Naive thymus-derived CD8-positive, alpha-beta T cell (primary cell): ENCODE results near the gene STK32C. TPM values are rescaled to one million over a fixed set of nuclear protein-coding genes. Genes with fewer than 3 reads are reported as not detected.

ENCODE experiments used
- ATAC-seq, 2 donors: fragments of 150-1000 bp; cut with Tn5 transposase in 1 of 2; sonication (Bioruptor Pico), chemical (Tn5 transposase) in 1 of 2; 1 replicate in 1 of 2; 2 replicates in 1 of 2; pipeline ENCODE4 v1.10.0; 2021; ENCODE audit warnings: mild to moderate bottlenecking in 2 of 2, moderate library complexity in 2 of 2
- POLR2A ChIA-PET: fragments of 350-600 bp; sonication (Branson Sonifier 250); formaldehyde crosslinking; loops from one replicate; lab custom pipeline; 2021; ENCODE audit warnings: antibody characterized with exemption; lab: Charles Lee
- DNase-seq, 10 donors: peaks; one replicate each; pipeline versions ENCODE4 v3.0.0 to v3.0.0-alpha.2; 2020 to 2022
- H3K27ac Mint-ChIP-seq, 10 donors: one replicate each; pipeline ENCODE4 v1.8.0; 2020 to 2022; ENCODE audit warnings: mild to moderate bottlenecking in 10 of 10, mixed read lengths in 10 of 10, moderate library complexity in 4 of 10, inconsistent platforms in 1 of 10
- H3K27me3 Mint-ChIP-seq, 5 donors: one replicate each; pipeline ENCODE4 v1.8.0; 2021 to 2022; ENCODE audit warnings: mixed read lengths in 5 of 5
- H3K36me3 Mint-ChIP-seq, 3 donors: one replicate each; pipeline ENCODE4 v1.8.0; 2020 to 2022; ENCODE audit warnings: mixed read lengths in 3 of 3, mild to moderate bottlenecking in 2 of 3, inconsistent platforms in 1 of 3
- H3K4me1 Mint-ChIP-seq, 4 donors: one replicate each; pipeline ENCODE4 v1.8.0; 2021 to 2022; ENCODE audit warnings: mixed read lengths in 4 of 4
- H3K4me3 Mint-ChIP-seq, 10 donors: one replicate each; pipeline ENCODE4 v1.8.0; 2020 to 2022; ENCODE audit warnings: mild to moderate bottlenecking in 10 of 10, mixed read lengths in 10 of 10, moderate library complexity in 6 of 10, inconsistent platforms in 1 of 10
- H3K9me3 Mint-ChIP-seq, 9 donors: one replicate each; pipeline ENCODE4 v1.8.0; 2020 to 2022; ENCODE audit warnings: mixed read lengths in 9 of 9, mild to moderate bottlenecking in 3 of 9, inconsistent platforms in 1 of 9, moderate library complexity in 1 of 9
- polyA plus RNA-seq, 3 donors: library from polyadenylated mRNA; unstranded; fragments of 300-500 nt; fragmentation: Illumina TruSeq; gene quantifications; one replicate each; pipeline ENCODE4 v1.2.3, GENCODE V29; 2021
- total RNA-seq, 8 experiments: library from RNA in 2 of 8; stranded (reverse) in 2 of 8; gene quantifications; one replicate each; pipeline ENCODE4 v1.2.3 and lab custom pipeline; 2021 to 2026

STK32C gene
- total and polyA plus RNA-seq, 5 experiments from 2014 or later = 5.5 to 11.2 (median 6.6) TPM

GRCh38 chr10:132193907-132194552, 113.7 kb downstream of the STK32C start:
- no peak overlapping the region for H3K27ac Mint-ChIP-seq
- H3K9me3 Mint-ChIP-seq = peaks cover 0 to 2% (median 0%) of the 10 kb centered on the region in 9 donors
- POLR2A ChIA-PET = no interaction called here
- DNase-seq (peak in 5 of 10 donors; percentile 22 to 54 (median 34)), ATAC-seq (peak; percentile 39 to 51)
- H3K27me3 Mint-ChIP-seq = peaks cover 5 to 37% (median 17%) of the 10 kb centered on the region in 5 donors
- peaks cover 0 to 3% (median 0%) of the 10 kb centered on the region in 3 donors for H3K36me3 Mint-ChIP-seq
- peaks cover 0 to 2% (median 0%) of the 10 kb centered on the region in 4 donors for H3K4me1 Mint-ChIP-seq
- H3K4me3 Mint-ChIP-seq = no peak overlapping the region

- no peak overlapping the region for H3K4me3 Mint-ChIP-seq
- POLR2A ChIA-PET = no interaction called here
- no peak for DNase-seq
Measured at GRCh38 chr10:132192991-132193665, 114.6 kb downstream of the STK32C start.

GRCh38 chr10:132192076-132192975, 115.4 kb downstream of the STK32C start:
- Mint-ChIP-seq H3K9me3 (peaks cover 0 to 2% (median 0%) of the 10 kb centered on the region in 9 donors), H3K4me3 (no peak overlapping the region), H3K4me1 (peaks cover 3 to 7% (median 5%) of the 10 kb centered on the region in 4 donors), H3K36me3 (peaks cover 0 to 3% (median 0%) of the 10 kb centered on the region in 3 donors), H3K27ac (peak overlapping the region in 1 of 10 donors; percentile 13), H3K27me3 (peaks cover 13 to 50% (median 32%) of the 10 kb centered on the region in 5 donors)
- DNase-seq (peak in 1 of 10 donors; percentile 38), ATAC-seq (no peak)
- POLR2A ChIA-PET = no interaction called here

More at GRCh38 chr10:132192991-132193665, 114.6 kb downstream of the STK32C start:
- Mint-ChIP-seq H3K9me3 (peaks cover 0 to 2% (median 0%) of the 10 kb centered on the region in 9 donors), H3K27ac (no peak overlapping the region), H3K4me1 (peaks cover 1 to 6% (median 2%) of the 10 kb centered on the region in 4 donors), H3K27me3 (peaks cover 12 to 46% (median 26%) of the 10 kb centered on the region in 5 donors), H3K36me3 (peaks cover 0 to 3% (median 0%) of the 10 kb centered on the region in 3 donors)
- no peak for ATAC-seq

GRCh38 chr10:132189810-132190422, 117.8 kb downstream of the STK32C start:
- Mint-ChIP-seq H3K9me3 (peaks cover 0 to 2% (median 0%) of the 10 kb centered on the region in 9 donors), H3K4me3 (no peak overlapping the region), H3K36me3 (peaks cover 0 to 3% (median 0%) of the 10 kb centered on the region in 3 donors), H3K27ac (no peak overlapping the region), H3K4me1 (peaks cover 4 to 9% (median 6%) of the 10 kb centered on the region in 4 donors), H3K27me3 (peaks cover 14 to 54% (median 35%) of the 10 kb centered on the region in 5 donors)
- ATAC-seq (no peak), DNase-seq (peak in 1 of 10 donors; percentile 56)
- POLR2A ChIA-PET = no interaction called here

- peaks cover 17 to 57% (median 42%) of the 10 kb centered on the region in 5 donors for H3K27me3 Mint-ChIP-seq
- ATAC-seq = no peak
- POLR2A ChIA-PET = no interaction called here
- H3K36me3 Mint-ChIP-seq = peaks cover 0 to 3% (median 0%) of the 10 kb centered on the region in 3 donors
- peaks cover 0 to 2% (median 0%) of the 10 kb centered on the region in 9 donors for H3K9me3 Mint-ChIP-seq
- no peak for DNase-seq
- H3K4me1 Mint-ChIP-seq = peaks cover 4 to 11% (median 6%) of the 10 kb centered on the region in 4 donors
- peak overlapping the region in 3 of 10 donors; percentile 29 to 62 (median 45) for H3K4me3 Mint-ChIP-seq
- no peak overlapping the region for H3K27ac Mint-ChIP-seq
Measured at GRCh38 chr10:132189016-132189415, 118.7 kb downstream of the STK32C start.

GRCh38 chr10:132188331-132188730, 119.4 kb downstream of the STK32C start:
- peaks cover 17 to 57% (median 48%) of the 10 kb centered on the region in 5 donors for H3K27me3 Mint-ChIP-seq
- H3K36me3 Mint-ChIP-seq = peaks cover 0 to 3% (median 0%) of the 10 kb centered on the region in 3 donors
- POLR2A ChIA-PET = no interaction called here
- peaks cover 4 to 11% (median 6%) of the 10 kb centered on the region in 4 donors for H3K4me1 Mint-ChIP-seq
- ATAC-seq = no peak
- peak overlapping the region in 1 of 10 donors; percentile 9 for H3K27ac Mint-ChIP-seq
- H3K9me3 Mint-ChIP-seq = peaks cover 0 to 2% (median 0%) of the 10 kb centered on the region in 9 donors
- peak overlapping the region; percentile 7 to 76 (median 50) for H3K4me3 Mint-ChIP-seq
- DNase-seq = no peak

GRCh38 chr10:132187430-132188138, 120.2 kb downstream of the STK32C start:
- Mint-ChIP-seq H3K27me3 (peaks cover 20 to 59% (median 48%) of the 10 kb centered on the region in 5 donors), H3K36me3 (peaks cover 0 to 3% (median 0%) of the 10 kb centered on the region in 3 donors), H3K4me3 (peak overlapping the region in 8 of 10 donors; percentile 7 to 76 (median 50)), H3K4me1 (peaks cover 4 to 11% (median 6%) of the 10 kb centered on the region in 4 donors), H3K9me3 (peaks cover 0 to 2% (median 0%) of the 10 kb centered on the region in 9 donors), H3K27ac (no peak overlapping the region)
- DNase-seq (no peak), ATAC-seq (no peak)
- POLR2A ChIA-PET = interaction anchor here (0.6 kb wide), 1 partner anchor 361 kb away, joined by 3 read pairs; no protein-coding TSS in a partner anchor

- Mint-ChIP-seq H3K4me3 (peak within 1 kb of the TSS in 9 of 10 donors; percentile 36 to 77 (median 65)), H3K27ac (peak within 1 kb of the TSS in 2 of 10 donors; percentile 5 to 61), H3K36me3 (peaks cover 0 to 3% (median 0%) of the 10 kb centered on the region in 3 donors), H3K9me3 (peaks cover 0 to 2% (median 0%) of the 10 kb centered on the region in 9 donors), H3K4me1 (peaks cover 4 to 11% (median 6%) of the 10 kb centered on the region in 4 donors), H3K27me3 (peaks cover 20 to 61% (median 46%) of the 10 kb centered on the region in 5 donors)
- POLR2A ChIA-PET = interaction anchor here (0.6 kb wide), 1 partner anchor 362 kb away, joined by 3 read pairs; no protein-coding TSS in a partner anchor
- peak in 7 of 10 donors; percentile 6 to 61 (median 34) for DNase-seq
- ATAC-seq = peak; percentile 35 to 48
Measured at GRCh38 chr10:132186488-132187429, 121.0 kb downstream of the STK32C start, which contains the start of gene DPYSL4. Gene DPYSL4 (plus strand): TSS chr10:132186948. CDS start chr10:132187064, 116 bp downstream.

- H3K27me3 Mint-ChIP-seq = peaks cover 22 to 69% (median 46%) of the 10 kb centered on the region in 5 donors
- peaks cover 0 to 3% (median 0%) of the 10 kb centered on the region in 3 donors for H3K36me3 Mint-ChIP-seq
- ATAC-seq (peak; percentile 91 to 94), DNase-seq (peak; percentile 45 to 82 (median 63))
- peaks cover 4 to 11% (median 6%) of the 10 kb centered on the region in 4 donors for H3K4me1 Mint-ChIP-seq
- peak overlapping the region in 1 of 10 donors; percentile 5 for H3K27ac Mint-ChIP-seq
- POLR2A ChIA-PET = interaction anchor here (0.9 kb wide), 1 partner anchor 146 kb away, joined by 3 read pairs; the partner anchor contains the start of gene LRRC27
- peaks cover 0 to 2% (median 0%) of the 10 kb centered on the region in 9 donors for H3K9me3 Mint-ChIP-seq
- peak overlapping the region in 9 of 10 donors; percentile 36 to 77 (median 60) for H3K4me3 Mint-ChIP-seq
Measured at GRCh38 chr10:132185601-132186487, 121.9 kb downstream of the STK32C start.
